CD4-positive, alpha-beta T cell treated with Interleukin-2 at 100 ng/mL for 4 hours (primary cell): ENCODE measurements around the gene PIK3CD.
"Not testable (repeated sequence)": the region's sequence is repeated elsewhere in the genome, so short reads cannot be mapped to it uniquely, and the experiment has no call there.

Experiments
- DNase-seq: peaks from one replicate; pipeline ENCODE4 v3.0.0-alpha.2; 2020; ENCODE audit warnings: low spot score

PIK3CD gene

DNA sequence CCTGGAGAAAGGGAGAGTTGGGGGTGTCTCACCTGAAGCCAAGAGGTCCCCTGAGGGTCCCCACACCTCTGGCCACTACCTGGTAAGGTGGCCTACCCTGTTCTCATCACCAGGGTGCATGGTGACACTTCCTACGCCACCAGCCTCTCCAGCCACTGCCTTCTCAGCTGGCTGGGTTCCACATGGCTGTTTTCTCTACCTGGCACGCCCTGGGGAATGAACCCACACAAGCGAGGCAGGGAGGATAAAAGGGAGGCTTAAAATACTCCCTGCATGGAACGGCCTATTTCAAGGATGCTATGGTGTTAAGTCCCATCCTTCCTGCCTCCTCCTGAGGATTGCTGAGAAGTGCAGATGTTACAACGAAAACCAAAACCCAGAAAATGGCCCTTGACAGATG, 84.7 kb downstream of the PIK3CD start:
- DNase-seq: no peak

DNA sequence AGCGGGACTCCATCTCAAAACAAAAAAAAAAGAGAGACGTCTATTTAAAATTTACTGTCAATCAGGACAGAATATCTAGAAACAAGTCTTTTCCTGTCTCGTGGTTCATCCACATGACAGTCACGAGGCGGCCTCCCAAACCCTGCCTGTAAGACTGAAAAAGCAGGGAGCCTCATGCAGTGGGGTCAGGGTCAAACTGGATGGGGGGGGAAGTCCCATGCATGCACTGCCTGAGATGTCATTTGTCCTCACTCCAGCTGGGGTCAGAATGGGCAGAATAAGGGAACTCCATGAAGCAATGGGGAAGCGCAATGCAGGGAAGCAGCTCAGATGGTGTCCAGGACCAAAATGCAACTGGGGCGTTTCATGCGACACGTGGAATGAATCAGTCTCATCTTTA, 85.5 kb downstream of the PIK3CD start:
- DNase-seq: no peak

DNA sequence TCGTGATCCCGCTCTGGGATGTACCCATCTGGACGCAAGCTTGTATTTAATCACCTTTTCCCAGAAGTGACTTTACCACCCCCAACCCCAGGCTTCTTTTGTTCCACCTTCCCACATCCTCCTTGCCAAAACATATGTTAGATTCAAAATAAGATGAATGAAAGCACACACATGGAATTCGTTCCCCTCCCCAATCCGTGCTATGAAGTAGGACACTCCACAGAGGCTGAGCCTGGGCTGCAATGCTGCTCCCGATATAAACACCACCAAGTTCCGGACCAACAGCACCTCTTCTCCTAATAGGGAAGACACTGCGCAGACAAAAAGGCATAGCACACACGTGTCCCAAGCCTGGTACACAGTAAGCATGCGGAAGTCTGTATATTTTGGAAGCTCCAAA, 86.1 kb downstream of the PIK3CD start:
- no peak for DNase-seq

DNA sequence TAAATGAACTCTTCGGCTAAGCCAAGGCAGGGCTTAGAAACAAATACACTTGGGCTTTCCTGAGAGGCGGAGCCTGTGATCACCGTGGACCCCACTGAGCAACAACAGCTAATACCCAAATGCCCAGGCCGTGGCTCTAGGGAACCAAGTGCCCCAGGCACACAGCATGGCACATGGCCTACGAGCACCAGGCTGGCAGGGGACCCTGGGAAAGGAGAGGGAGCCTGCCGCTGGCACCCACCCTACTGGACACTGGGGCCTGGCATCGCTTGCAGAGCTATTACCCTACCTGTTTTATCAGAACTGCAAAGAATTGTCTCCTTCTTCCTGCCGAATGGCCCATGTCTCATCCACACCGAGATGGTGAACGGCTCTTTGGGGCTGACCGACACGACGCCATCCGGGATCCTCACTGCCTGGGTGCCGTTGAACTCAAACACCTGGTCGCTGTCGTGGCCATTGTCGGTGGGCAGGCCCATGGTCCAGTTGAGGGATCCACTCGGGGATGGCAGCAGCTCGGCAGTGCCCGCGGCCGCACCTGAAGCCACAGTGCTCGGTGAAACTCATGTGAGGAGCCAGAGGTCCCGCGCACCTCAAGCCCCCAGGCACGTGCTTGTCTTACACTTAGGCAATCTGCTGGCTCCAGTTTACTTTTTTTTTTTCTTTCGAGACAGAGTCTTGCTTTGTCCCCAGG, 92.7 kb downstream of the PIK3CD start:
- no peak for DNase-seq

- DNase-seq: no peak
Measured at GRCh38 chr1:9746211-9746610, 94.7 kb downstream of the PIK3CD start.

DNA sequence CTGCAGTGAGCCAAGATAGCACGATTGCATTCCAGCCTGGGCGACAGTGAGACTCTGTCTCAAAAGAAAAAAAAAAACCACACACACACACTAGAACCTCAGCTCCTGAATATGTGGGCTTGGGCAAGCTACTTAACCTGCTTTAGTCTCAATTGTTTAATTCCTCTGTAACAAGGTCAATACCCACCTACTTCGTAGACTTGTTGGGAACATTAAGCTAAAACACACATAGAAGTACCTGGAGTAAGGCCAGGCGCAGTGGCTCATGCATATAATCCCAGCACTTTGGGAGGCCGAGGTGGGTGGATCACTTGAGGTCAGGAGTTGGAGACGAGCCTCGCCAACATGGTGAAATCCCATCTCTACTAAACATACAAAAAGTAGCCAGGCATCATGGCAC, 95.1 kb downstream of the PIK3CD start:
- DNase-seq: no peak

DNA sequence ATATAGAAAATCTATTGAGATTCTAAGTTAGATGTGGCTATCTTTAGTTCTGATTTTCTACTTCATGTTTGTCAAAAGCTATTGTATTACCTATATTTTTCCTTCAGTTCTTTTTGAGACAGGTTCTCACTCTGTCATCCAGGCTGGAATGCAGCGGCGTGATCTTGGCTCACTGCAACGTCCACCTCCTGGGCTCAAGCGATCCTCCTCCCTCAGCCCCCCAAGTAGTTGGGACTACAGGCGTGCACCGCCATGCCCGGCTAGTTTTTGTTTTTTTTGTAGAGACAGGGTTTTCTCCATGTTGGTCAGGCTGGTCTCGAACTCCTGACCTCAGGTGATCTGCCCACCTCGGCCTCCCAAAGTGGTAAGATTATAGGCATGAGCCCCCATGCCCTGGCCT, 96.9 kb downstream of the PIK3CD start:
- not testable (repeated sequence) for DNase-seq

DNA sequence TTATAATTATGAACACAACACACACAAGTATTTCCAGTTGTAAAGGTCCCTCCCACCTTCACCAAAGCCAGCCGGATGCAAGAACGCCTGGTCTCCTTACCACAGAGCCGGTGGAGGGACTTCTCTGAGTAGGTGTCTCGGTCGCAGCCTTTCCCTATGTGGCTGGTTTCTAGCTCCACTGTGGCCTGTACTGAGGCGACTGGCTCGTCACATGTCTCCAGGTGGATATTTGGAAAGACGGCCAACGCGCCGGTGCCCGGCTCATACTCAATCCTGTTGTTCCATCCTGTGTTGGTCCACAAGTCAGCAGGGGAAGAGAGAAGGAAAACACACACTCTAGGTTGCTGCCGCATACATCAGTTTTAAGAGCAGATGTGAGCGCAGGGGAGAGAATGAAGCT, 97.8 kb downstream of the PIK3CD start:
- no peak for DNase-seq

DNA sequence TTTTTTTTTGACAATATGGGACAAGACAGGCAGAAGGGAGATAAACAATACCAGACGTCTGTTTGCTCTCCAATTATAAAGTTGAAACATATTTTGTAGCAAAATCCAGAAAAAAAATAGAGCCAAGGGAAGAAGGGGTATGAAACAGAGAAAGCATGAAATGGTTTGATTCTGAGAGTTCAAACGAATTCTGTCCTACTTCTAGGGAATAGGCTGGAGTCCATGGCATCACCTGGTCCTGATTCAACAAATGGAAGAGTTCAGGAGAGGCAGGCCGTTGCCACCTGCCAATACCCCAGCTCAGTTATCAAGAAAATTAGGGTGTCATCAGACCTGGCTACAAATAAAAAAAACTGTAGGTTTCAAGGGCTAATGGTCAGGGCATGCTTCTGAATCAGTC, 100.4 kb downstream of the PIK3CD start:
- DNase-seq: no peak

- DNase-seq: no peak
Measured at GRCh38 chr1:9753121-9753531, 101.6 kb downstream of the PIK3CD start.

DNA sequence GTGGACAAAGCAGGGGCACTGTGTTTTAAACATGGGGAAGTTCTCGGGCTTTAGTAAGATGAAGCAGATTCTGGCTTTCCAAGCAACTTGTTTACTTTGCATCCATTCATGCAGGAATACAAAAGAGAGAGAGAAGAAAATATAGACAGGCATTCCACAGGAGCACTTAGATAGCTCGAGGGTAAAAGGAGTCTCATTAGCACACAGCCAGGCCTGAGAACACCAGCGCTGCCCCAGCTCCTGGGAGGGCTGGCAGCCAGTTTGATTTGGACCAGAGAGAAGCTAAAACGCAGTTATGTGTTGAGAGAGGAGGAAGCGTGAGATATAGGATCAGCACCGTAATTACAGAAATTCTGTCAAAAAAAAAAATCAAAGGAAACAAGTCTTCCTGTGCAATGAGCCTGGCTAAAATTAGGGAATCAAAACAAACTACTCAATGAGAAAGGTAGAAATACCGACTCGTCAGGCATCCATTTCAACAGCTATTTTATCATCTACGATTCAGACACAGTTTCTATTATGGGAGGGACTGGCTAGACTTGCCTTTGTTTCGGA, 104.0 kb downstream of the PIK3CD start:
- DNase-seq: no peak

DNA sequence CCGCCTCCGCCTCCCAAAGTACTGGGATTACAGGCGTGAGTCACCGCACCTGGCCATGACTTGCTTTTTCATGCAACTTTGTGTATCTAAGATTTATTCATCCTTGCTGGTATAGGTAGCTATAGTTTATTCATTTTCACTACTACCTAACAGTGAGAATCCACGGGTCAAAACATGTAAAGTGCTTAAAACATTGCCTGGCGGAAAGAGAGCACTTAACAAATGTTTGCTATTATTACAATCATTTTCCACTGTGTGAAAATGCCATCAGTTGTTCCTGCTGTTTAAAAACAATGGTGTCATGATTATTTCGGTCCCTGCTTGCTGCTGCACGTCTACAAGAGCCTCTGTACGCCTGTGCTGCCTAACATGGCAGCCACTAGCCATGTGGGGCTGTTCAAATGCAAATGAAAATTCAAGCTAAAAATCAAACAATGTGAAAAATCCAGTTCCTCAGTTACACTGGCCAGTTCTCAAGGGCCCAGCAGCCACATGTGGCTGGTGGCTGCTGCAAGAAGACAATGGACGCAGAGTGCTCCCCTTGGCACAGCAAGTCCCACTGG, 107.1 kb downstream of the PIK3CD start:
- no peak for DNase-seq

DNA sequence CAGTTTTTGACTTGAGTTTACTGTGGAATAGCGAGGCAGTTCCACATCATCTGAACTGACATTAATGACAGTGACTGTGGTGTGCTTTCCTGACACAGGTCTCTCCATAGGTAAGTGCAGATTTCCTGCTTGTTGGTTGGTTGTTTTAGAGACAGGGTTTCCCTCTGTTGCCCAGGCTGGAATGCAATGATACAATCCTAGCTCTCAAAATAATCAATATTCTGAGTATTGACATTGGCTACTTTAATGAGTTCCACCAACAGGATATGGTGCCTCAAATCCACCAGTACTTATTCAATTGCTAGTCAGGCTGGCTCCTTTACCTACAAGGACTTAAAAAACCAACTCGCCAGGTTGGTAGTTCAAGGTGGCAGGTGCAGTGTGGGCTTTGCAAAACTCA, 108.4 kb downstream of the PIK3CD start:
- no peak for DNase-seq

- no peak for DNase-seq
Measured at GRCh38 chr1:9760824-9761223, 109.3 kb downstream of the PIK3CD start.

DNA sequence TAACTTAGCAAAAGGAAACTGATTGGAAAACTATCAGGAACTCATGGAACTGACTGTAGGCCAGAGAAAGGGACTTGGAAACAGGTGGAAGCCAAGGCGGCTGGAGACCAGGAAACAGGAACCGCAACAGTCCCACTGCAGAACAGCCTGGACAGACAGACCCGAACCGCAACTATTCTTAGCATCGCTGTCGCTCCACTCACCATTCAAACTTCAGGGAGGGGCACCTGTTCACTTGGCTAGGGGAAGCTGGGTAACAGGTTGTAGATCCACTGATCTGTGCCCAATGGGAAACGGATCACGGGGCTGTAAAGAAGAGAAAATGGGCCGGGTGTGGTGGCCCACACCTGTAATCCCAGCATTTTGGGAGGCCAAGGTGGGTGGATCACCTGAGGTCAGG, 110.3 kb downstream of the PIK3CD start:
- no peak for DNase-seq

DNA sequence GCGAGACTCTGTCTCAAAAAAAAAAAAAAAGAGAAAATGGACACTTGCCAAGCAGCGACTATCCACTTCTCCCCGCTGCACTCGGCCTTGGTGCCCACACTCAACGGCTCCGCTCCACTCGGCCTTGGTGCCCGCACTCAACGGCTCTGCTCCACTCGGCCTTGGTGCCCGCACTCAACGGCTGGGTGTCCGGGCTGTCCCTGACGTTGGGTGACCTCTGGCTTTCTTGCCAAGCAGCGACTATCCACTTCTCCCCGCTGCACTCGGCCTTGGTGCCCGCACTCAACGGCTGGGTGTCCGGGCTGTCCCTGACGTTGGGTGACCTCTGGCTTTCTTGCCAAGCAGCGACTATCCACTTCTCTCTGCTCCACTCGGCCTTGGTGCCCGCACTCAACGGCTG, 110.9 kb downstream of the PIK3CD start:
- DNase-seq: not testable (repeated sequence)

DNA sequence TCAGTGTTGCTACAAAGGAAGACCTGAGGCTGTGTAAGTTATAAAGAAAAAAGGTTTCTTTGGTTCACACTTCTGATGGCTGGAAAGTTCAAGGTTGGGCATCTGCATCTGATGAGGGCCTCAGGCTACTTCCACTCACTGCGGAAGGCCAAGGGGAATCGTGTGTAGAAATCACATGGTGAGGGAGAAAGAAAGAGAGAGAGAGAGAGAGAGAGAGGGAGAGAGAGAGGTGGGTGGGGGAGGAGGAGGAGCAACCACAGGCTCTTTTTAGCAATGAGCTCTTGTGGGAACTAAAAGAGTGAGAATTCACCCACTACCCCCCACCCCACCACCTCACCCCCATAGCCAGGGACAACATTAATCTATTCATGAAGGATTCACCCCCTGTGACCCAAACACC, 112.4 kb downstream of the PIK3CD start:
- DNase-seq: no peak

- DNase-seq: no peak
Measured at GRCh38 chr1:9764550-9764949, 113.0 kb downstream of the PIK3CD start.

GRCh38 chr1:9766759-9767442, 115.4 kb downstream of the PIK3CD start:
- no peak for DNase-seq

GRCh38 chr1:9767964-9768668, 116.6 kb downstream of the PIK3CD start:
- DNase-seq: no peak

- no peak for DNase-seq
Measured at GRCh38 chr1:9768983-9769382, 117.5 kb downstream of the PIK3CD start.

DNA sequence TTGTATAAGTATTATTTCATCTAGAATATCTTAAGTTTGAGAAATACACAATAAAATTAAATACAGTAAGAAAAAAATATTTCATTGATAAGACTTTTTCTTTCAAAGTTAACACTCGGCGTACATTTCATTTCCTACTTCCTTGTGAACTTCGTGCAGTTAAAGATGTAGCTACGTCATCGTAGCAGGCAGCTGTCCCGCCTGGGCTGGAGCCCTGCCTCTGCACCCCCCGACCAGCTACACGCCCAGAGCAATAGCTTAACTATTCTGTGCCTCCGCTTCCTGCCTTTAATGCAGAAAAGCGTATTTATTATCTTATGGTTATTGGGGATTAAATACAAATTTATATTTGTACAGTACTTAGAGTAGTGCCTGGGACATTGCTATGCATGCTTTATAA, 118.8 kb downstream of the PIK3CD start:
- DNase-seq: no peak
